ENCODE results near the gene EPO. TPM values are rescaled to one million over a fixed set of nuclear protein-coding genes. Genes with fewer than 3 reads are reported as not detected.

The EPO gene
- total and polyA plus RNA-seq, 2 experiments from 2014 or later, result not detected

DNA sequence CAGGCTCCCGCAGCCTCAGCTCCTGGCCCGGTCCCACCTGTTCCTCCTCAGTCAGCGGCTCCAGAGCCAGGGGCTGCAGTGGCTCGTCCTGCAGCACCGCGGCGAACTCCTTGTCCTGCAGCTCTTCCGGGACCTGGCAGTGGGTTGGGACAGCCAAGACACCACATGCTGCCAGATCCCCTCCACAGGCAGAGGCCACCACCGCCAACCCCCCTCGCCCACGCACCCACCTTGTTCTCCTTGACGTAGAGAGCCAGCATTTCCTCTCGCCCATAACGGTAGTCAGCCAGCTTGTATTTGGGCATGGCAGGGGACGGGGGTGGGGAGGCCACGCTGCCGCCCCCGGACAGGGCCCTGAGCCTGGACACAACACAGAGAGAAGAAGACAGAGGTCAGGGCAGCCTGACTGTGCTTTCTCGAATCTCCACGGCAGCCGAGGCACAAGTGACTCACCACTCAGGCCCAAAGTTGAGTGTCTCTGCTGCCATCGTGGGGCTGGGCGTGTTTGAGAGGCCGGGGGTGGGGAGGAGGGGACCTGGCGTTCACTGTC is 32.4 kb upstream of the EPO start:
- Histone ChIP-seq H4K20me1 (ENCODE audit: insufficient read depth) (peaks cover 6% of the 10 kb centered on the region; the same call in 1 of the 2 replicates), H3F3A (ENCODE audit: insufficient read depth) (peaks cover 10% of the 10 kb centered on the region), H3K4me2 (ENCODE audit: unreplicated experiment) (no peak overlapping the region), H2AFZ (no peak overlapping the region), H3K27ac (no peak overlapping the region), H3K79me2 (ENCODE audit: insufficient read depth) (peaks cover 52% of the 10 kb centered on the region), H3K9me3 (ENCODE audit: low read depth) (no peaks in the 10 kb centered on the region), H3K27me3 (replicated peaks; ENCODE audit: insufficient read depth) (no peaks in the 10 kb centered on the region), H3K4me3 (no peak overlapping the region), H3K36me3 (ENCODE audit: low read depth) (no peaks in the 10 kb centered on the region; the same call in 1 of the 2 replicates), H3K9me2 (ENCODE audit: insufficient read depth) (no peaks in the 10 kb centered on the region), H3K9ac (peak overlapping the region; percentile 31; the same call in 1 of the 2 replicates), H3K4me1 (ENCODE audit: insufficient read depth) (peaks cover 17% of the 10 kb centered on the region)
- in situ Hi-C loops (cut with MboI), result no loop called here
- DNase-seq, result peak; percentile 70
- TF ChIP-seq EZH2 (IDR thresholded peaks at IDR 0.05; ENCODE audit: insufficient read depth, poor library complexity, severe bottlenecking) (no peak), EZH2phosphoT487 (IDR thresholded peaks at IDR 0.05; ENCODE audit: insufficient read depth, low read depth) (no peak)
- WGBS, 2 experiments (ENCODE audit: low coverage in 1 of 2, low lambda C conversion rate in 2 of 2, missing lambda C conversion rate in 2 of 2), result 70 to 74% methylated on average over 18 to 25 of the region's 25 CpGs

DNA sequence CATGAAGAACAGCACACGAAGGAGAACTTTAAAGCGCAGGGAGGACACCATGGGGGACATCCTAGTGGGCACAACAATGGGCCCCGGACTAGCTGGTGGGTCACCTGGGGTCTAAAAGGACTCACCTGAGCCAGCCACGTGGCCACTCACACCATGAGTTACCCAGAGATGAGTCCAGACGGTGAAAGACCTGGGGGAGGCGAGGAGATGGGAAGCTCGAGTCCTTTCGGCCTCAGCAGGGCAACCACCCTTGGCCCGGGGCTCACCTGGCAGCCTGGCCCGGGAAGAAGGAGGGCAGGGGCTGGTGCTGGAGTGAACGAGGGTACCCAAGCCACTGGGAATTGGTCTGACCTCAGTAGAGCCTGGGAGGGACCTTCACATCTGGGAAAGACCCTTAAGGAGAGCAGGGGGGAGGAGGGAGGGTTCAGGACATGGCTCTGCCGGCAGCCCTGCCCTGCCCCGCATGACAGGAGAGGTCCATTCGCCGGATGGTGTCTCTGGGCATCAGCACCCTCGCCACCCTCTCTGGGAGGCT is 31.9 kb upstream of the EPO start:
- Histone ChIP-seq H3K9ac (0 out of 2 replicates have a peak overlapping the region, but pooled peaks have one; percentile 31), H3K27me3 (replicated peaks; ENCODE audit: insufficient read depth) (no peaks in the 10 kb centered on the region), H2AFZ (no peak overlapping the region), H3K9me2 (ENCODE audit: insufficient read depth) (no peaks in the 10 kb centered on the region), H3K36me3 (ENCODE audit: low read depth) (no peaks in the 10 kb centered on the region; the same call in 1 of the 2 replicates), H3K9me3 (ENCODE audit: low read depth) (no peaks in the 10 kb centered on the region), H3K4me2 (ENCODE audit: unreplicated experiment) (no peak overlapping the region), H3K4me1 (ENCODE audit: insufficient read depth) (peaks cover 17% of the 10 kb centered on the region), H3F3A (ENCODE audit: insufficient read depth) (peaks cover 14% of the 10 kb centered on the region), H4K20me1 (ENCODE audit: insufficient read depth) (peaks cover 6% of the 10 kb centered on the region; the same call in 1 of the 2 replicates), H3K4me3 (no peak overlapping the region), H3K79me2 (ENCODE audit: insufficient read depth) (peaks cover 57% of the 10 kb centered on the region), H3K27ac (no peak overlapping the region)
- WGBS, 2 experiments (ENCODE audit: low coverage in 1 of 2, low lambda C conversion rate in 2 of 2, missing lambda C conversion rate in 2 of 2), result 75 to 78% methylated on average over 14 to 16 of the region's 16 CpGs
- no peak for DNase-seq
- in situ Hi-C loops (cut with MboI), result no loop called here
- TF ChIP-seq EZH2 (IDR thresholded peaks at IDR 0.05; ENCODE audit: insufficient read depth, poor library complexity, severe bottlenecking), result no peak
- TF ChIP-seq EZH2phosphoT487 (IDR thresholded peaks at IDR 0.05; ENCODE audit: insufficient read depth, low read depth), result no peak

DNA sequence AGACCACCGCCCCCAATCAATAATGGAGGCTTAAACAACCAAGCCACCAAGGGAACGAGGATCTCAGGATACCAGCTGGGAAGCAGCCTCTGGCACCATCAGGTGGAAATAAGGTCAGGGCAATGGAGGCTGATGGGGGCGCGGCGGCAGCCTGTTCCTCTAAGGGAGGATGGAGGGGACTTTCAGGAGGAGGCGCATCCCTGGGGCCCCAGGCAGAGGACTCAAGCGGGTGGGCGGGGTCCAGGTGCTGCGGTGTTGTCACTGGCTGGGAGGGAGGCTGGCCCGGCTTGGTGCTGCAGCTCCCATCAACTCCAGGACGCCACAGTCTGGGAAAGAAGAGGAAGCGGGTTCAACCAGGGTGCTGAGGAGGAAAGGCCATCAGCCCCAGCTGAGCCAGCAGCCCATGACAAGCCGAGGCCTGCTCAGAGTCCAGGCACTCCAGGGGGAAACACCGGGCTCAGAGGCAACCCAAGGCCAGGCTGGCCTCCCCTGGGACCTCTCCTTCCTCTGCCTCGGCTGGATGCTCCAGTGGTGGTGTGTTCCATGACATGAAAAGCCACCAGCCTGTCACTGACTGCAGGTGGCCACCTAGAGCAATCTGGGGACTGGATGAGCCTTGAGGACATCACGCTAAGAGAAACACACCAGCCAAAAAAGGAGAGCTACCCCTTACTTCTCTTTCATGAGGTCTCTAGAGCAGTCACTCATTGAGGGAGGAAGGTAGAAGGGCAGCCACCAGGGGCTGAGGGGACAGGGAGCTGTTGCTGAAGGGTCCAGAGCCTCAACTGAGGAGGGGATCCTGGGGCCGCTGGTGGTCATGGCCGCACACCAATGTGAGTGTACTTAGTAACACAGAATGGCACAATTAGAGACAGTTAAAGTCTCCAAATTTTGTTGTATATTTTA is 30.8 kb upstream of the EPO start:
- peaks cover 14% of the 10 kb centered on the region for H3F3A ChIP-seq (ENCODE audit: insufficient read depth)
- no peaks in the 10 kb centered on the region for H3K9me3 ChIP-seq (ENCODE audit: low read depth)
- TF ChIP-seq EZH2 (IDR thresholded peaks at IDR 0.05; ENCODE audit: insufficient read depth, poor library complexity, severe bottlenecking) (no peak), EZH2phosphoT487 (IDR thresholded peaks at IDR 0.05; ENCODE audit: insufficient read depth, low read depth) (no peak)
- no peaks in the 10 kb centered on the region for H3K9me2 ChIP-seq (ENCODE audit: insufficient read depth)
- no peaks in the 10 kb centered on the region for H3K27me3 ChIP-seq (replicated peaks; ENCODE audit: insufficient read depth)
- H3K4me3 ChIP-seq, result no peak overlapping the region
- no peak overlapping the region for H2AFZ ChIP-seq
- H3K36me3 ChIP-seq (ENCODE audit: low read depth), result no peaks in the 10 kb centered on the region; the same call in 1 of the 2 replicates
- no peak overlapping the region for H3K4me2 ChIP-seq (ENCODE audit: unreplicated experiment)
- H3K4me1 ChIP-seq (ENCODE audit: insufficient read depth), result peaks cover 17% of the 10 kb centered on the region
- H3K9ac ChIP-seq, result no peak overlapping the region
- 80 to 85% methylated on average over 13 to 18 of the region's 18 CpGs for WGBS, 2 experiments (ENCODE audit: low coverage in 1 of 2, low lambda C conversion rate in 2 of 2, missing lambda C conversion rate in 2 of 2)
- no peak overlapping the region for H3K27ac ChIP-seq
- peaks cover 6% of the 10 kb centered on the region; the same call in 1 of the 2 replicates for H4K20me1 ChIP-seq (ENCODE audit: insufficient read depth)
- in situ Hi-C loops (cut with MboI), result loop anchor here (10.0 kb wide), 1 partner anchor 215 kb away; the partner anchor contains the start of gene TSC22D4
- DNase-seq, result no peak
- H3K79me2 ChIP-seq (ENCODE audit: insufficient read depth), result peaks cover 60% of the 10 kb centered on the region

All from GM23248 (cell line).